Neuronal stem cell (in vitro differentiated cells): ENCODE measurements around the gene CLEC4G.

Source experiments
- DNase-seq: peaks from one replicate; pipeline ENCODE4 v3.0.0-alpha.2; 2013; ENCODE audit warnings: low spot score
- H2AFZ ChIP-seq: one replicate; pipeline ENCODE4 v1.6.1; 2013; ENCODE audit warnings: mild to moderate bottlenecking, low read length, inconsistent platforms
- H2AK5ac ChIP-seq: 2 replicates; pipeline ENCODE4 v1.6.1; 2013; ENCODE audit warnings: low read depth, mild to moderate bottlenecking, inconsistent platforms, low read length, moderate library complexity, mixed read lengths
- H2BK120ac ChIP-seq: 2 replicates; pipeline ENCODE4 v1.6.1; 2013; ENCODE audit warnings: low read depth, mild to moderate bottlenecking, inconsistent platforms, low read length, moderate library complexity, mixed read lengths
- H2BK12ac ChIP-seq: one replicate; pipeline ENCODE4 v1.6.1; 2013; ENCODE audit warnings: low read length, inconsistent platforms
- H2BK15ac ChIP-seq: 2 replicates; pipeline ENCODE4 v1.6.1; 2013; ENCODE audit warnings: mild to moderate bottlenecking, low read length, inconsistent platforms, mixed read lengths
- H2BK5ac ChIP-seq: one replicate; pipeline ENCODE4 v1.6.1; 2013; ENCODE audit warnings: inconsistent platforms, mild to moderate bottlenecking, low read length, moderate library complexity
- H3K14ac ChIP-seq: one replicate; pipeline ENCODE4 v1.6.1; 2013; ENCODE audit warnings: low read length, inconsistent platforms
- H3K18ac ChIP-seq: 2 replicates; pipeline ENCODE4 v1.6.1; 2013; ENCODE audit warnings: low read length, inconsistent platforms
- H3K23ac ChIP-seq: 2 replicates; pipeline ENCODE4 v1.6.1; 2013; ENCODE audit warnings: low read depth, mild to moderate bottlenecking, mixed read lengths, low read length, inconsistent platforms; ENCODE audit not compliant: poor library complexity
- H3K27ac ChIP-seq: replicated peaks from 3 replicates; pipeline ENCODE4 v1.5.1; 2013; ENCODE audit warnings: low read length, inconsistent platforms
- H3K27me3 ChIP-seq, 3 experiments: 2 replicates each; pipeline ENCODE4 v1.6.1; 2013; ENCODE audit warnings: low read length in 3 of 3, mild to moderate bottlenecking in 2 of 3, inconsistent platforms in 1 of 3, low read depth in 1 of 3, mixed read lengths in 1 of 3, moderate library complexity in 1 of 3; ENCODE audit not compliant: control insufficient read depth in 3 of 3, insufficient read depth in 3 of 3
- H3K36me3 ChIP-seq, 2 donors: replicated peaks in 1 of 2; 2 replicates each; pipeline ENCODE4 v1.6.1; 2013; ENCODE audit warnings: low read length in 2 of 2; ENCODE audit not compliant: control insufficient read depth in 2 of 2, insufficient read depth in 2 of 2
- H3K4ac ChIP-seq: 2 replicates; pipeline ENCODE4 v1.6.1; 2013; ENCODE audit warnings: inconsistent platforms, mild to moderate bottlenecking, low read length, moderate library complexity
- H3K4me1 ChIP-seq, 2 donors: 1 replicate in 1 of 2; 2 replicates in 1 of 2; pipeline ENCODE4 v1.6.1; 2013; ENCODE audit warnings: low read length in 2 of 2, low read depth in 1 of 2; ENCODE audit not compliant: control insufficient read depth in 2 of 2, insufficient read depth in 1 of 2
- H3K4me2 ChIP-seq: one replicate; pipeline ENCODE4 v1.6.1; 2013; ENCODE audit warnings: mild to moderate bottlenecking, low read length, inconsistent platforms; ENCODE audit not compliant: insufficient read depth, poor library complexity, severe bottlenecking
- H3K4me3 ChIP-seq, 2 donors: 2 replicates each; pipeline ENCODE4 v1.5.1; 2013; ENCODE audit warnings: low read length in 2 of 2, mild to moderate bottlenecking in 2 of 2, inconsistent platforms in 1 of 2, moderate library complexity in 1 of 2
- H3K79me1 ChIP-seq: one replicate; pipeline ENCODE4 v1.6.1; 2013; ENCODE audit warnings: low read depth, mild to moderate bottlenecking, inconsistent platforms, low read length, moderate library complexity
- H3K9ac ChIP-seq: one replicate; pipeline ENCODE4 v1.6.1; 2013; ENCODE audit warnings: mild to moderate bottlenecking, low read depth, low read length, inconsistent platforms; ENCODE audit not compliant: poor library complexity
- H3K9me3 ChIP-seq, 2 donors: replicated peaks in 1 of 2; 2 replicates each; pipeline versions ENCODE3 to v1.6.1; 2013; ENCODE audit warnings: low read length in 2 of 2, mild to moderate bottlenecking in 2 of 2, inconsistent platforms in 1 of 2, low read depth in 1 of 2, mixed read lengths in 1 of 2, moderate library complexity in 1 of 2; ENCODE audit not compliant: control insufficient read depth in 2 of 2, insufficient read depth in 1 of 2
- H4K8ac ChIP-seq: one replicate; pipeline ENCODE4 v1.6.1; 2013; ENCODE audit warnings: low read depth, mild to moderate bottlenecking, inconsistent platforms, low read length, moderate library complexity
- H4K91ac ChIP-seq: one replicate; pipeline ENCODE4 v1.6.1; 2013; ENCODE audit warnings: low read length, low read depth, mild to moderate bottlenecking, inconsistent platforms; ENCODE audit not compliant: poor library complexity
- WGBS, 2 donors: extraction: QIAGEN DNeasy Blood & Tissue Kit; methylation state at CpG; one replicate each; pipeline ENCODE4 v1.1.7; 2013; ENCODE audit warnings: missing lambda C conversion rate in 2 of 2, mixed read lengths in 1 of 2; ENCODE audit not compliant: insufficient read length in 2 of 2, insufficient replicate concordance in 1 of 2; ENCODE audit errors: extremely low coverage in 2 of 2; 5-methylcytosine and 5-hydroxymethylcytosine counted together

The CLEC4G gene

DNA sequence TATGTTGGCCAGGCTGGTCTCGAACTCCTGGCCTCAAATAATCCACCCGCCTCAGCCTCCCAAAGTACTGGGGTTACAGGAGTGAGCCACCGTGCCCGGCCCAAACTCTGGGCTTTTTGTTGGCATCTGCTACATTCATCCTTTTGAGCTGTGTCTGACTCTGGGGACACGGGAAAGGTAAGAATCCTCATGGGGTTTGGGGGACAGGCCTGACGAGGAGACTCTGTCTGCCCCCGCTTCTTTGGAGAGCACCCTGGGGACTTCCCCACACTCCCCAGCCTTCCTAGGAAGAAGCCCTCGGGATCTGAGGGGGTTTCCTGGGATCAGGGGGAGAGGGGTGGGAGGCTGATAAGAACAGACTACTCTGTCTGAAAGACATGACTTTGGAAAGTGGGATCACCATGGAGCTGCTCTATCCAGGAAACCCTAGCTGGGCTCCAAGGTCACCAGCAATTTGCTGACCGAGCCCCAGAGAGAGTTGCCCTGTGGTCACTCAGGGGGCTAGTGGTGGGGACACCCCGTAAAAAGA, 21.9 kb downstream of the CLEC4G start:
- no peak overlapping the region for H2AK5ac ChIP-seq
- H3K9ac ChIP-seq = no peak overlapping the region
- no peak overlapping the region for H4K91ac ChIP-seq
- no peaks in the 10 kb centered on the region for H3K4me1 ChIP-seq
- no peak overlapping the region for H2AFZ ChIP-seq
- no peak overlapping the region for H2BK12ac ChIP-seq
- no peak for DNase-seq
- H2BK15ac ChIP-seq = no peak overlapping the region
- H3K4ac ChIP-seq = no peak overlapping the region
- H3K4me3 ChIP-seq = no peak overlapping the region
- H2BK5ac ChIP-seq = no peak overlapping the region
- H3K14ac ChIP-seq = no peak overlapping the region
- no peaks in the 10 kb centered on the region for H3K9me3 ChIP-seq
- H3K27ac ChIP-seq = no peak overlapping the region
- H2BK120ac ChIP-seq = no peak overlapping the region
- no peak overlapping the region for H3K4me2 ChIP-seq
- H4K8ac ChIP-seq = no peak overlapping the region
- no peaks in the 10 kb centered on the region for H3K27me3 ChIP-seq
- no peaks in the 10 kb centered on the region for H3K36me3 ChIP-seq
- WGBS, 2 donors = no CpG with 5 or more reads among the region's 10 CpGs
- no peak overlapping the region for H3K23ac ChIP-seq
- no peak overlapping the region for H3K18ac ChIP-seq
- no peaks in the 10 kb centered on the region for H3K79me1 ChIP-seq

DNA sequence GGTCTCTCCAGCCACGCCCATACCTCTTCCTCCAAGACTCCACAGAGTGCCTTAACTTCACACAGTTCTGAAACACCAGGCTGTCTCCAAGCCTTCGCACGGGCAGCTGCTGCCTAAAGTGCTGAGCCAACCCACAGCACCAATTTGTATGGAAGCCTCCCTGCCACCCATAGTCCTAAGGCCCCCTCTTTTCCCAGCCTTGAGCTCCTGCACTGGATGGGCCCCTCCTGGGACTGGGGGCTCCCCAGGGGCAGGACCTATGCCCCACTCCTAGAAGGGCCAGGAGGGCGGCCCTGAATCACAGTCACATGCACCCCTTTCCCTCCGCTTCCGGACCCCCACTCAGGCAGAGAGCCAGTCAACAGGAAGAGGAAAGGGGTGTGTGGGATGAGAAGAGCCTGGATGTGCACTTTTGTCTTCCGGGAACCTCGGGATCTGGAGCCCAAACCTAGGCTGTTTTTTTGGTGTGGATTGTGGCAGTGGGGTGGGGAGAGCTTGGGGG, 24.9 kb downstream of the CLEC4G start:
- no peaks in the 10 kb centered on the region for H3K9me3 ChIP-seq
- no peak overlapping the region for H3K9ac ChIP-seq
- H3K36me3 ChIP-seq = no peaks in the 10 kb centered on the region
- H2BK5ac ChIP-seq = peak overlapping the region; percentile 66
- H3K14ac ChIP-seq = no peak overlapping the region
- no peak for DNase-seq
- H4K8ac ChIP-seq = no peak overlapping the region
- H2BK120ac ChIP-seq = peak overlapping the region; percentile 4
- no peak overlapping the region for H2AFZ ChIP-seq
- no peak overlapping the region for H3K4ac ChIP-seq
- no CpG with 5 or more reads among the region's 8 CpGs for WGBS, 2 donors
- peak overlapping the region; percentile 57 for H2AK5ac ChIP-seq
- H3K4me1 ChIP-seq = no peaks in the 10 kb centered on the region
- no peak overlapping the region for H3K23ac ChIP-seq
- peaks cover 0 to 4% (median 2%) of the 10 kb centered on the region in 3 experiments for H3K27me3 ChIP-seq
- no peak overlapping the region for H3K4me2 ChIP-seq
- H2BK15ac ChIP-seq = no peak overlapping the region
- no peak overlapping the region for H4K91ac ChIP-seq
- peak overlapping the region in 1 of 2 donors; percentile 44 for H3K4me3 ChIP-seq
- H3K18ac ChIP-seq = peak overlapping the region; percentile 29
- no peak overlapping the region for H3K27ac ChIP-seq
- peaks cover 3% of the 10 kb centered on the region for H3K79me1 ChIP-seq
- H2BK12ac ChIP-seq = no peak overlapping the region

DNA sequence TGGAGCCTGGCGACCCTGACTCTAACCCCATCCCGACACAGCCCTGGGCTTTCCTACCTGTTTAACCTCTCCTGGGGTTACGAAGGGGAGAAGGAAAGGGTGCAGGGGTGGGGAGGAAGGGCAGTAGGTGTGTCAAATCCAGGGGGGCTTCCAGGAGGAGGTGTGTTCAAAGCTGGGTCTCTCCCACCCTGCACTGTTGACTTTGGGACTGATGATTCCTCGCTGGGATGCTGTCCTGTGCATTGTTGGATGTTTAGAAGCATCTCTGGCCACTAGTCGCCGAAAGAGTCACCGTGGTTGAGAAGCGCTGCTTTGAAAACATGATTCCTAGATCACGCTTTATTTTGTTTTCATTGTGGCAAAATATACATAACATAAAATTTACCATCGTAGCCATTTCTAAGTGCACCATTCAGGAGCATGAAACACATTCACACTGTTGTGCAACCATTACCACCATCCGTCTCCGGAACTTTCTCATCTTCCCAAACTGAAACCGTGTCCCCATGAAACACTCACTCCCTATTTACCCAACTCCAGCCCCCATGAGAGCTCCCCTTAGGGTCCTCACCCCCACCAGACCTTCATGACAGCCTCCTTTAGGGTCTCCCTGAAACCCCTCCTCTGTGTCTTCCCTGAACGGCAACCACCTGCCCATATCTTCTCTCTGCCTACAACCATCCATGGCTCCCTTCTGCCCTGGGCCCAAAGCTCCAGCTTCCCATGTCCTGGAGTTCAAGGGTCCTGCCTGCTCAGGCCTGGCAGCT, 25.5 kb downstream of the CLEC4G start:
- no peak overlapping the region for H3K9ac ChIP-seq
- H3K4me1 ChIP-seq = no peaks in the 10 kb centered on the region
- no peak overlapping the region for H3K23ac ChIP-seq
- no peak overlapping the region for H3K14ac ChIP-seq
- H3K18ac ChIP-seq = peak overlapping the region; percentile 29
- H3K4me2 ChIP-seq = no peak overlapping the region
- no peak overlapping the region for H2BK15ac ChIP-seq
- DNase-seq = no peak
- peak overlapping the region; percentile 57 for H2AK5ac ChIP-seq
- peak overlapping the region; percentile 4 for H2BK120ac ChIP-seq
- H3K27ac ChIP-seq = no peak overlapping the region
- peak overlapping the region in 1 of 2 donors; percentile 44 for H3K4me3 ChIP-seq
- H2BK5ac ChIP-seq = peak overlapping the region; percentile 66
- H3K27me3 ChIP-seq = peaks cover 0 to 6% (median 2%) of the 10 kb centered on the region in 3 experiments
- no peaks in the 10 kb centered on the region for H3K36me3 ChIP-seq
- H2BK12ac ChIP-seq = no peak overlapping the region
- no peaks in the 10 kb centered on the region for H3K9me3 ChIP-seq
- H4K8ac ChIP-seq = no peak overlapping the region
- H3K4ac ChIP-seq = no peak overlapping the region
- no CpG with 5 or more reads among the region's 14 CpGs for WGBS, 2 donors
- H3K79me1 ChIP-seq = peaks cover 3% of the 10 kb centered on the region
- H4K91ac ChIP-seq = no peak overlapping the region
- no peak overlapping the region for H2AFZ ChIP-seq

- Histone ChIP-seq H3K27me3 (peaks cover 0 to 8% (median 2%) of the 10 kb centered on the region in 3 experiments), H4K91ac (no peak overlapping the region), H3K9me3 (no peaks in the 10 kb centered on the region), H3K36me3 (no peaks in the 10 kb centered on the region), H3K4me2 (no peak overlapping the region), H3K4ac (no peak overlapping the region), H3K23ac (peak overlapping the region; percentile 75), H2BK15ac (no peak overlapping the region), H3K79me1 (peaks cover 3% of the 10 kb centered on the region), H2BK12ac (no peak overlapping the region), H4K8ac (no peak overlapping the region), H3K4me1 (no peaks in the 10 kb centered on the region), H2AFZ (peak overlapping the region; percentile 7), H2BK120ac (peak overlapping the region; percentile 4), H3K4me3 (no peak overlapping the region), H3K14ac (no peak overlapping the region), H2BK5ac (no peak overlapping the region), H2AK5ac (peak overlapping the region; percentile 42), H3K27ac (no peak overlapping the region), H3K9ac (no peak overlapping the region), H3K18ac (no peak overlapping the region)
- WGBS, 2 donors = no CpG with 5 or more reads among the region's 24 CpGs
- DNase-seq = no peak
Observed at GRCh38 chr19:7705387-7706187, 26.3 kb downstream of the CLEC4G start.
